Hepatocyte (in vitro differentiated cells): ENCODE measurements around the gene TSPAN33. TPM values are rescaled to one million over a fixed set of nuclear protein-coding genes. Genes with fewer than 3 reads are reported as not detected.

Source experiments
- DNase-seq: peaks from one replicate; pipeline ENCODE4 v3.0.0-alpha.2; 2016; ENCODE audit warnings: low spot score
- H2AFZ ChIP-seq: fragments of 200-600 bp; sonication (generic); 2 replicates; pipeline ENCODE4 v1.6.0; 2016; ENCODE audit warnings: antibody characterized with exemption, mild to moderate bottlenecking
- H3K27ac ChIP-seq: fragments of 200-600 bp; sonication (generic); 2 replicates; pipeline ENCODE4 v1.5.1; 2016; ENCODE audit warnings: mild to moderate bottlenecking
- H3K27me3 ChIP-seq: fragments of 200-600 bp; sonication (generic); 2 replicates; pipeline ENCODE4 v1.6.1; 2016
- H3K36me3 ChIP-seq: fragments of 200-600 bp; sonication (generic); replicated peaks from 2 replicates; pipeline ENCODE4 v1.5.1; 2016; ENCODE audit warnings: low read depth; ENCODE audit not compliant: insufficient read depth
- H3K4me1 ChIP-seq: fragments of 200-600 bp; sonication (generic); 2 replicates; pipeline ENCODE4 v1.5.1; 2016; ENCODE audit warnings: mild to moderate bottlenecking, moderate library complexity; ENCODE audit not compliant: insufficient read depth
- H3K4me2 ChIP-seq: fragments of 200-600 bp; sonication (generic); 2 replicates; pipeline ENCODE4 v1.6.0; 2016
- H3K4me3 ChIP-seq: fragments of 200-600 bp; sonication (generic); 2 replicates; pipeline ENCODE4 v1.5.1; 2016; ENCODE audit warnings: mild to moderate bottlenecking
- H3K79me2 ChIP-seq: fragments of 200-600 bp; sonication (generic); 2 replicates; pipeline ENCODE4 v1.6.0; 2017; ENCODE audit warnings: mild to moderate bottlenecking
- H3K9me2 ChIP-seq: fragments of 200-600 bp; sonication (generic); replicated peaks from 2 replicates; pipeline ENCODE4 v1.6.0; 2017; ENCODE audit warnings: mild to moderate bottlenecking; ENCODE audit not compliant: insufficient read depth
- H3K9me3 ChIP-seq: fragments of 200-600 bp; sonication (generic); 2 replicates; pipeline ENCODE4 v1.5.1; 2016; ENCODE audit warnings: low read depth, mild to moderate bottlenecking
- H4K20me1 ChIP-seq: fragments of 200-600 bp; sonication (generic); 2 replicates; pipeline ENCODE4 v1.6.0; 2016; ENCODE audit warnings: mild to moderate bottlenecking; ENCODE audit not compliant: insufficient read depth, poor library complexity, severe bottlenecking
- CTCF ChIP-seq: fragments of 200-600 bp; sonication (generic); IDR thresholded peaks from 2 replicates; pipeline ENCODE4 v1.5.1; 2016; ENCODE audit warnings: antibody characterized with exemption, mild to moderate bottlenecking; ENCODE audit not compliant: poor library complexity
- EZH2 ChIP-seq: fragments of 200-600 bp; sonication (generic); IDR thresholded peaks from 2 replicates; pipeline ENCODE4 v1.6.1; 2016; ENCODE audit warnings: antibody characterized with exemption, mild to moderate bottlenecking, borderline replicate concordance
- EZH2phosphoT487 ChIP-seq: fragments of 200-600 bp; sonication (generic); IDR thresholded peaks from one replicate; pipeline ENCODE4 v1.6.1; 2018; ENCODE audit warnings: antibody characterized with exemption, mild to moderate bottlenecking, low read depth, moderate library complexity; ENCODE audit not compliant: unreplicated experiment, severe bottlenecking
- WGBS: methylation state at CpG from one replicate; pipeline ENCODE4 v1.1.6; 2016; ENCODE audit warnings: low lambda C conversion rate; ENCODE audit errors: missing lambda C conversion rate; 5-methylcytosine and 5-hydroxymethylcytosine counted together
- polyA plus RNA-seq: library from polyadenylated mRNA; unstranded; fragments of >200 nt; fragmentation: Nextera tagmentation; extraction: Ambion mirVana; gene quantifications from 2 replicates; pipeline ENCODE4 v1.2.1, GENCODE V29; 2016
- total RNA-seq: library from RNA; depleted of rRNA; stranded (reverse); fragments of >200 nt; gene quantifications from 2 replicates; pipeline ENCODE4 v1.2.3, GENCODE V29; 2014

TSPAN33 gene
- total and polyA plus RNA-seq, 2 experiments from 2014 or later: 7.8 to 9.6 TPM

DNA sequence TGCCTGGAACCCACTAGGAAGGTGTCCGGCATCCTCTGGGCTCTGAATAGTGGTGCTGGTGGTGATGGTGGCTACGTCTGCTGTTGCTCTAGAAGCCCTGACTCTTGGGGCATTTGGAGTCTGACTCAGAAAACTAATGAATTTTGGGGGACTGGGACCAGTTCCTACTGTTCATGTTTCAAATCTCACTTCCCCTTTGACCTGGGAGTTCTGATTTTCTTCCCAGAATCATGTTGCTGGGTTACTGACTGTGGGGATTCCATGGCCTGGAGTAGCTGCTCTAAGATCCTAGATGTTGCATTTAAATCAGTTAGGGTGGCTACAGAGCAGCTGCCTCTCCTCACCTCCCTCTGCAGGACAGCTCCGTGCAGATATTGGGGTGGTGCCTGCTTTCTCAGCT is 3.2 kb downstream of the TSPAN33 start:
- DNase-seq: no peak
- Histone ChIP-seq H3K4me2 (no peak overlapping the region), H4K20me1 (no peaks in the 10 kb centered on the region), H2AFZ (no peak overlapping the region), H3K9me2 (no peaks in the 10 kb centered on the region), H3K4me1 (peaks cover 11% of the 10 kb centered on the region), H3K36me3 (no peaks in the 10 kb centered on the region), H3K9me3 (no peaks in the 10 kb centered on the region), H3K27ac (no peak overlapping the region), H3K4me3 (no peak overlapping the region), H3K27me3 (peaks cover 26% of the 10 kb centered on the region), H3K79me2 (no peaks in the 10 kb centered on the region)
- 84% methylated on average over 3 of the region's 3 CpGs for WGBS
- TF ChIP-seq CTCF: no peak
- no peak for TF ChIP-seq EZH2phosphoT487
- no peak for TF ChIP-seq EZH2

DNA sequence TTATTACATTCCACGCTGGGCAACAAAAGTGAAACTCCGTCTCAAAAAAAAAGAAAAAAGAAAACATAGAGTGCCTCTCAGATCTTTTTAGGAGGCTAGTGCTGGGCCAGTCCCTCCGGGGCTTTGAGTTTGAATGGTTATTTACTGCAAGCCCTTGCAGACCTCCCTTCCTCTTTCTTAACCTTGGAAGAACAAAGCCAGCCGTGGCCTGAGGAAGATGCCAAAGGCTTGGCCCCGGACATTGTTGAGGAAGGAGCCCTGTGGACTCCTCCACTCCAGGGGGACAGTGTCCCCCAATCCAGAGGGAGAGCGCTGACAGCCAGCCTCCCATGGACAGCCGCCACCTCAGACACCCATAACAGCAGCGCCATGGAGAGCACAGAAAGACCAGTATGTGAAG is 5.0 kb downstream of the TSPAN33 start:
- no peak for TF ChIP-seq EZH2
- TF ChIP-seq EZH2phosphoT487: no peak
- TF ChIP-seq CTCF: no peak
- H3K4me1 ChIP-seq: peaks cover 5% of the 10 kb centered on the region
- H3K79me2 ChIP-seq: no peaks in the 10 kb centered on the region
- no peaks in the 10 kb centered on the region for H3K9me3 ChIP-seq
- H3K9me2 ChIP-seq: no peaks in the 10 kb centered on the region
- no peak overlapping the region for H3K4me3 ChIP-seq
- no peaks in the 10 kb centered on the region for H4K20me1 ChIP-seq
- DNase-seq: no peak
- no peak overlapping the region for H2AFZ ChIP-seq
- WGBS: 84% methylated on average over 8 of the region's 8 CpGs
- H3K27me3 ChIP-seq: peaks cover 13% of the 10 kb centered on the region
- H3K27ac ChIP-seq: no peak overlapping the region
- H3K4me2 ChIP-seq: no peak overlapping the region
- H3K36me3 ChIP-seq: no peaks in the 10 kb centered on the region

DNA sequence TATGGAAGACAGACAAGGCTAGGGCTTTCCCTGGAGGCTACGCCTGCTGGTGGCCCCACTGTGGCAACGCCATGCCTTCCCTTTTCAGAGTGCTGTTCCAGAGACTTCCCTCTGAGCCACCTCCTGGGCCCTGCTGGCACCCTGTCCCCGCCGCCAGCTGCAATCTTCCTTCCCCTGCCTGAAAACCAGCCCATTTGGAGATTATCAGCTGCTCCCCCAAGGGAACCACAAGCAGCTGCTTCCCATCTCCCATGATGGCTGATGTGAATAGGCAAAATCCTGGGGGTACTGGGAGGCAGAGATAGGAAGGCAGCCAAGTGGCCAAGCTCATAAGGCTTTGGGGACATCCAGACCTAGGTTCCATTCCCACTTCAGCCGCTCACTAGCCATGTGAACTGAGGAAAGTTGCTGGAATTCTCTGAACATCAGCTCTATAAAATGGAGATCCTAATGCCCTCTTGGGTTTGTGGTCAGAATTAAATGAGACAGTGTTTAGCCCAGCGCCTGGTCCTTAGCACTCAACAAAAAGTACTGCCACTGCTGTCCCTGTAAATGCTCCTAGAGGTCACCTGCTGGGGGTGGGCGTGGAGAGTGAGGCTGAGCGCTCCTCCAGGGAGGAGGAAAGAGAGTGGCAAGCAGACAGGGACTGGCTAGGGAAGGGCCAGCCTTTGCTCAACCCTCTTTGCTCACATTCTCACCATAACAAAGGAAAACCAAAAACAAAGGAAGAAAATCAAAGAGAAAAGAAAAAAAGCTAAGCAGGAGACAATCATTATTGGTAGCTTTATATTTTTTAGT is 5.9 kb downstream of the TSPAN33 start:
- Histone ChIP-seq H3K9me2 (no peaks in the 10 kb centered on the region), H3K9me3 (no peaks in the 10 kb centered on the region), H3K27me3 (peaks cover 13% of the 10 kb centered on the region), H3K4me2 (no peak overlapping the region), H2AFZ (no peak overlapping the region), H3K4me3 (no peak overlapping the region), H3K79me2 (no peaks in the 10 kb centered on the region), H3K27ac (no peak overlapping the region), H3K36me3 (no peaks in the 10 kb centered on the region), H3K4me1 (peaks cover 5% of the 10 kb centered on the region), H4K20me1 (no peaks in the 10 kb centered on the region)
- no peak for DNase-seq
- TF ChIP-seq EZH2 (no peak), EZH2phosphoT487 (no peak)
- WGBS: 81% methylated on average over 8 of the region's 8 CpGs

DNA sequence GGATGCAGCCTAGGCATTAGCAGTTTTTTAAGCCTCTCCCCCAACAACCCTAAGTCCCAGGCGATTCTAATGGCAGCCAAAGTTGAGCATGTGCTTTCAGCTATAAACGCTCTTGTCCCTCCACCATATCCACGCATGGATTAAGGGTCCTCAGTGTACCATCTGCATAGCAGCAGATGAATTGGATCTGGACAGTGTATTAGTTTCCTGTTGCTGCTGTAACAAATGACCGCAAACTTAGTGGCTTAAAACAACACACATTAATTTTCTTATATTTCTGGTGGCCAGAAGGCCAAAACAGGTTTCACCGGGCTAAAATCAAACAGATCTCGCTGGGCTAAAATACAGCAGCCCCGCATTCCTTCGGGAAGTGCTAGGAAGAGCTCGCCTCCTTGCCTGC is 13.1 kb downstream of the TSPAN33 start:
- no peaks in the 10 kb centered on the region for H3K9me3 ChIP-seq
- H2AFZ ChIP-seq: no peak overlapping the region
- H3K79me2 ChIP-seq: no peaks in the 10 kb centered on the region
- DNase-seq: no peak
- H3K4me3 ChIP-seq: no peak overlapping the region
- no peaks in the 10 kb centered on the region for H3K36me3 ChIP-seq
- no peaks in the 10 kb centered on the region for H4K20me1 ChIP-seq
- TF ChIP-seq CTCF (no peak), EZH2phosphoT487 (no peak), EZH2 (no peak)
- 93% methylated on average over 9 of the region's 9 CpGs for WGBS
- H3K4me2 ChIP-seq: no peak overlapping the region
- no peak overlapping the region for H3K27ac ChIP-seq
- H3K4me1 ChIP-seq: no peaks in the 10 kb centered on the region
- H3K9me2 ChIP-seq: no peaks in the 10 kb centered on the region
- no peaks in the 10 kb centered on the region for H3K27me3 ChIP-seq
